ENCODE measurements around the gene ALK.
A peak's percentile ranks its signal among the peaks of the same experiment; 100 is the strongest.

The ALK gene

GRCh38 chr2:29787473-29788465 is 133.6 kb downstream of the ALK start:
- no peak for DNase-seq

GRCh38 chr2:29786361-29786760 is 135.0 kb downstream of the ALK start:
- no peak for DNase-seq

- DNase-seq: no peak
Observed at GRCh38 chr2:29783666-29784065, 137.7 kb downstream of the ALK start.

GRCh38 chr2:29782549-29783458 is 138.6 kb downstream of the ALK start:
- DNase-seq: peak; percentile 26

- DNase-seq: no peak
Observed at GRCh38 chr2:29782087-29782486, 139.3 kb downstream of the ALK start.

- DNase-seq: no peak
Observed at GRCh38 chr2:29780906-29781305, 140.5 kb downstream of the ALK start.

GRCh38 chr2:29777161-29777560 is 144.2 kb downstream of the ALK start:
- no peak for DNase-seq

- DNase-seq: no peak
Observed at GRCh38 chr2:29776406-29776805, 145.0 kb downstream of the ALK start.

GRCh38 chr2:29775937-29776336 is 145.4 kb downstream of the ALK start:
- DNase-seq: no peak

- DNase-seq: no peak
Observed at GRCh38 chr2:29774624-29775023, 146.8 kb downstream of the ALK start.

GRCh38 chr2:29770846-29771245 is 150.5 kb downstream of the ALK start:
- DNase-seq: no peak

- DNase-seq: no peak
Observed at GRCh38 chr2:29769847-29770246, 151.5 kb downstream of the ALK start.

GRCh38 chr2:29767606-29768335 is 153.6 kb downstream of the ALK start:
- DNase-seq: no peak

- DNase-seq: no peak
Observed at GRCh38 chr2:29766191-29766590, 155.2 kb downstream of the ALK start.

GRCh38 chr2:29765721-29766120 is 155.7 kb downstream of the ALK start:
- DNase-seq: no peak

- peak; percentile 26 for DNase-seq
Observed at GRCh38 chr2:29763371-29763770, 158.0 kb downstream of the ALK start.

GRCh38 chr2:29762239-29762638 is 159.1 kb downstream of the ALK start:
- DNase-seq: no peak

GRCh38 chr2:29761278-29761677 is 160.1 kb downstream of the ALK start:
- no peak for DNase-seq

- DNase-seq: no peak
Observed at GRCh38 chr2:29760008-29760407, 161.4 kb downstream of the ALK start.

GRCh38 chr2:29759360-29759759 is 162.0 kb downstream of the ALK start:
- no peak for DNase-seq

GRCh38 chr2:29755829-29756228 is 165.6 kb downstream of the ALK start:
- no peak for DNase-seq

- no peak for DNase-seq
Observed at GRCh38 chr2:29755233-29755632, 166.2 kb downstream of the ALK start.

Measured in right kidney (tissue), 1 donor.